ENCODE measurements around the gene SPATS2.

Gene SPATS2

GRCh38 chr12:49560695-49561094 is 193.4 kb downstream of the SPATS2 start:
- DNase-seq: no peak

- no peak for DNase-seq
These were observed 195.0 kb downstream of the SPATS2 start for GRCh38 chr12:49562233-49562632.

DNA sequence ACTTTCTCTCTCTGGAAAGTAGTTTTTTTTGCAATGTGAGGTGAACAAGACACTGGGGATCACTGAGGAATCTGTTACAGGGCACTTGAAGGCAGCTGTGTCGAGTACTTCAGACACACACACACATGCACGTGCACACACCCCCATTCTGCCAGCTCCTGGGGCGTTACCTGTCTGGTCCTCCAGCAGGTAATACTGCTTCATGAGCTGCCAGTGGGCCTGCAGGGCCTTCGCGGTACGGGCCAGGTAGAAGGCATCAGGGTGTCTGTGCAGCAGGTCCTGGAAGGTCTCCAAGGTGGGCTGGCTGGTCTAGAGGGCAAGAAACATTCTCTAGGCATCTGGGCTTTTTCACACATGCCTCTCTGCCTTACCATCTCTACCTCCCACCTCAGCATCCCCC is 195.6 kb downstream of the SPATS2 start:
- no peak for DNase-seq

- no peak for DNase-seq
These were observed 196.9 kb downstream of the SPATS2 start for GRCh38 chr12:49563951-49564685.

- no peak for DNase-seq
These were observed 197.6 kb downstream of the SPATS2 start for GRCh38 chr12:49564686-49565405.

- no peak for DNase-seq
These were observed 198.4 kb downstream of the SPATS2 start for GRCh38 chr12:49565406-49566265.

DNA sequence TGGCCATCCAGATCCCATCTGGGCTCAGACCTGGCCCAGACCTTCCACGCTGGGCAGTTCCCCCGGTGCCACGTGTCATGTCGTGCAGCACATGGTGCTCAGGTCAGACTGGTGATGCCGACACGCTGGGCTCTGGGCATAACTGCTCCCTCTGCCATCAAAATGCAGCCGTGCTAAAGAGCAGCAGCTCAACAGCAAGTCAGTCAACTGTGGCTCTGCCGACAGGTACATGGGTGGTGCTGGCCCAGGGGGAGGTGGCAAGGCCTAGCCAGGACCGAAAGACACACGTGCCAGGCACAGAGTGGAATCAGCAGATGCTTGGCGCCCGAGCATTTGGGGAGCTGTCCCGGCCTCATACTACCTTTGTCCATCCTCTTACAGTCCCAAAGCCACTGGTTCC is 199.1 kb downstream of the SPATS2 start:
- DNase-seq: no peak

DNA sequence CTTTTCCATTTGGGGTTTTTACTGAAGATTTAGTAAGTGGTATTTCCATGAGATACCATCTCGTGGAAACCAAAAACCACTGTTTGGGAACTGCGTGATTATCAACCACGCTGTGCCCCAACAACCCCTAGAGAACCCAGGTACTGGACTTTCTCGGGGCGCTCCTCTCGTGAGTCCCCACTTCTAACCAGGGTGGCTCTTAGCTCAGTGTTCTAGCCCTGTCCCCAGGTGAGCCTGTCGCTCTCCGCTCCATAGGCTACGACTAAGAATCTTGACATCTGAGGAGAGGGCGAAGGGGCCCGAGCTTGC is 200.0 kb downstream of the SPATS2 start:
- DNase-seq: no peak

GRCh38 chr12:49567611-49568441 is 200.6 kb downstream of the SPATS2 start, which contains the start of gene MCRS1:
TSS of gene MCRS1 (minus strand) at chr12:49568142. CDS start at chr12:49566731, 1,411 bp downstream.
- peak; percentile 92 for DNase-seq

GRCh38 chr12:49568442-49569162 is 201.3 kb downstream of the SPATS2 start:
- no peak for DNase-seq
